T-helper 2 cell treated with Interferon-gamma antibody and Interleukin-4, amounts not matched to agents 5 μg/mL and 100 μg/mL, for 36 hours (primary cell): ENCODE results near the gene EPHX1.

Source experiments
- DNase-seq: peaks from one replicate; pipeline ENCODE4 v3.0.0; 2021; ENCODE audit warnings: low spot score
- H3K27ac Mint-ChIP-seq: one replicate; pipeline ENCODE4 v1.8.0; 2021; ENCODE audit warnings: mild to moderate bottlenecking, mixed read lengths
- H3K27me3 Mint-ChIP-seq: one replicate; pipeline ENCODE4 v1.8.0; 2021; ENCODE audit warnings: low read depth, mixed read lengths
- H3K36me3 Mint-ChIP-seq: one replicate; pipeline ENCODE4 v1.8.0; 2021; ENCODE audit warnings: low read depth, mixed read lengths
- H3K4me1 Mint-ChIP-seq: one replicate; pipeline ENCODE4 v1.8.0; 2021; ENCODE audit warnings: low read depth, mixed read lengths
- H3K4me3 Mint-ChIP-seq: one replicate; pipeline ENCODE4 v1.8.0; 2022; ENCODE audit warnings: mild to moderate bottlenecking, moderate library complexity, mixed read lengths
- H3K9me3 Mint-ChIP-seq: one replicate; pipeline ENCODE4 v1.8.0; 2021; ENCODE audit warnings: mixed read lengths

Gene EPHX1

DNA sequence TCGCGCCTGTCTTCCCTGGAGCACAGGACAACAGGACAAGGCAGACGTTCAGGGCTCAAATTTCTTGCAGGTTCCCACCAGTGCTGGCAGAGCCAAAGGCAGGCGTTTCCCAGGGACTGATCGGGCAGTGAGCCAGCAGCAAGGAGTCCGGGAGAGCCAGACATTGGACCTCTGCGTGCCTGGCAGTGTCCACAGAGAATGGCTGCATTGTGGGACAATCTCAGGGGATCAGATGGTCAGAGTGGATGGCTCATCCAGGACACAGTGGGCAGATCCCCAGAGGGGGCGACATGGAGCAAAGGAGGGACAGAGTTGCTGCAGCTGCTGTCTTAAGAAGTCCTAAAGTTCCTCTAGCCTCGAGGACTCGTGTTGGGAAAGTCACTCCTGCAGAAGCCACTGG lies 67.7 kb downstream of the EPHX1 start:
- H3K27ac Mint-ChIP-seq, result peak overlapping the region; percentile 75
- peaks cover 50% of the 10 kb centered on the region for H3K36me3 Mint-ChIP-seq
- no peaks in the 10 kb centered on the region for H3K27me3 Mint-ChIP-seq
- H3K4me1 Mint-ChIP-seq, result peaks cover 40% of the 10 kb centered on the region
- H3K9me3 Mint-ChIP-seq, result no peaks in the 10 kb centered on the region
- peak overlapping the region; percentile 44 for H3K4me3 Mint-ChIP-seq
- no peak for DNase-seq

- Mint-ChIP-seq H3K4me1 (peaks cover 39% of the 10 kb centered on the region), H3K27me3 (peaks cover 2% of the 10 kb centered on the region), H3K9me3 (no peaks in the 10 kb centered on the region), H3K36me3 (peaks cover 50% of the 10 kb centered on the region), H3K27ac (no peak overlapping the region), H3K4me3 (no peak overlapping the region)
- DNase-seq, result no peak
Observed at GRCh38 chr1:225878282-225878681, 68.4 kb downstream of the EPHX1 start.

GRCh38 chr1:225879521-225880221 lies 69.7 kb downstream of the EPHX1 start:
- Mint-ChIP-seq H3K4me3 (peak overlapping the region; percentile 90), H3K9me3 (no peaks in the 10 kb centered on the region), H3K27me3 (peaks cover 11% of the 10 kb centered on the region), H3K27ac (no peak overlapping the region), H3K36me3 (peaks cover 41% of the 10 kb centered on the region), H3K4me1 (peaks cover 44% of the 10 kb centered on the region)
- DNase-seq, result no peak

- no peak for DNase-seq
- Mint-ChIP-seq H3K27me3 (peaks cover 11% of the 10 kb centered on the region), H3K27ac (peak overlapping the region; percentile 41), H3K4me3 (peak overlapping the region; percentile 90), H3K4me1 (peaks cover 44% of the 10 kb centered on the region), H3K9me3 (no peaks in the 10 kb centered on the region), H3K36me3 (peaks cover 36% of the 10 kb centered on the region)
Observed at GRCh38 chr1:225880222-225880588, 70.3 kb downstream of the EPHX1 start.

GRCh38 chr1:225880636-225881035 lies 70.7 kb downstream of the EPHX1 start:
- DNase-seq, result no peak
- H3K4me1 Mint-ChIP-seq, result peaks cover 44% of the 10 kb centered on the region
- peak overlapping the region; percentile 78 for H3K27ac Mint-ChIP-seq
- H3K9me3 Mint-ChIP-seq, result no peaks in the 10 kb centered on the region
- H3K4me3 Mint-ChIP-seq, result peak overlapping the region; percentile 90
- peaks cover 33% of the 10 kb centered on the region for H3K36me3 Mint-ChIP-seq
- H3K27me3 Mint-ChIP-seq, result peaks cover 11% of the 10 kb centered on the region

DNA sequence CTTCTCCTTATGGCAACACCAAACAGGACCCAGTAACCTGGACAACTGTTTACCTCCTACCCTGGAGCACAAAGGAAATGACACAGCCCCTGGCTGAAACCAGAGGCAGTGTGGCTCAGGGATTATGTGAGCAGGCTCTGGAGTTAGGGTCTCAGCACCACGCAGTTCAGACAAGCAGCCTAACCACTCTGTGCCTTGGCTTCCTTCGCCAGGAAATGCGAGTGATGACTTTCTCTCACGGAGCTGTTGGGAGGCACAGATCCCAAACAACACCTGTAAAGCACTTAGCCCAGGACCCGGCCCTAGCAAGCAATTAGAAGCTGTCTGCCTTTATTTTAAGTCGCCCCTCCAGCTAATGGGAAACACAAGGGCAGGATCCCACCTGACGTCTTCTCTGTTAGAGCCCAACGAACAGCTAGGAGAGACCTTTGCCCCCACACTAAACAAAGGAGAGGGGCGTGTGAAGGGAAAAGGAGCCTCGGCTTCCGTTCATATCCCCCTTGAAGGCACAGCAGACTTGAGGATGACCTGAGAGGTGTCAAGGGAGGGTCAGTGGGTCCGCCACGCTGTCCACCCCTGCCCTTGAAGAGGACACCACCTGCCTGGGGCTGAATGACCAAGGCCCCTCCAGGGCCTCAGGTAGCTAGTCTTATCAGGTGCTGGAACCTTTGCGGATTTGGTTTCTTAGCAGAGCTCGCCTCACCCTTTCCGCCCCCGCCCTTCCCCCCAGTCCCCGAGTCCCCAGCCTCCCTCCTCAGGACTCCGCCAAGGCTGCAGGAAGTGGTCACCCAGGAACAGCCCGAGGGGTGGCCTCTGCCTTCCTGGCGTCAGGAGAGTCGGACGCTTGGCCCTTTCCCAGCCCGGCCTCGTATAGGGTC lies 71.4 kb downstream of the EPHX1 start:
- no peak for DNase-seq
- H3K36me3 Mint-ChIP-seq, result peaks cover 32% of the 10 kb centered on the region
- H3K27ac Mint-ChIP-seq, result peak overlapping the region; percentile 78
- peak overlapping the region; percentile 90 for H3K4me3 Mint-ChIP-seq
- peaks cover 40% of the 10 kb centered on the region for H3K4me1 Mint-ChIP-seq
- H3K27me3 Mint-ChIP-seq, result peaks cover 11% of the 10 kb centered on the region
- no peaks in the 10 kb centered on the region for H3K9me3 Mint-ChIP-seq

DNA sequence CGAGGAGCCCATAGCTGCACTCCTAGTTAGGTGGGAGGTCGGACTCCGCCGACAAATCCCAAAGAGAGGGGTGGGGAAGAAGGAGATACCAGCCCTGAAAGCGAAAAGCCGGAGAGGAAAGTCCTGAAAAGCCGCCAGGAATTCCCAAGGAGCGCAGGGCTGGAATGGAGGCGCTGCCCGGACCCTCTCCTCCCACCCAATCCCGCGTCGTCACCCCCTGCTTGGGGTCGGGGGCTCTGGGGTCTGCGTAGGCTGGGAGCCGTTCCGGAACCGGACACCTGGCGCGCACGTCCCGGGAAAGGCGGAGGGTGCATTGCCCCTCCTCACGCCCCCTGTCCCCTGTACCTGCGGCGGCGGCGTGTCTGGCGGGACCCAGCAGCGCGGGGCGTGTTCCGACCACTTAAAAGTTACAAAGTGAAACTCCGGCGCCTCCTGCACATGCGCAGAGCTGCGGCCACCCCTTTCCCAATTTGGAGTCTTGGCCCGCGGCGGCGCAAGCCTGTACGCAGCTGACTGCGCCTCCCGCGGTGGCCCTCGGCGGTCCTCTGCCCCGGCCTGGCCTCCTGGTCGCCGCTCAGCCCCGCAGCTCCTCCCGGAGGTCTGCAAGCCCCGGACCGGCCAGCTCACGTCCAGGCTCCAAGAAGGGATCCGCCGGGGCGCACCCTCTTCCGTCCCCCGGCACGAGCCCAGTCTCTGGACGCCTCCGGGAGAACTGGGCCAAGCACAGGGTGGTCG lies 72.2 kb downstream of the EPHX1 start, which contains the start of gene TMEM63A:
Gene TMEM63A, minus strand, starts transcription at position 422 of the 735 bp plus-strand sequence. CDS start 4,800 bp downstream, outside the sequence.
- H3K36me3 Mint-ChIP-seq, result peaks cover 26% of the 10 kb centered on the region
- peak within 1 kb of the TSS; percentile 90 for H3K4me3 Mint-ChIP-seq
- no peaks in the 10 kb centered on the region for H3K9me3 Mint-ChIP-seq
- peaks cover 14% of the 10 kb centered on the region for H3K27me3 Mint-ChIP-seq
- peaks cover 39% of the 10 kb centered on the region for H3K4me1 Mint-ChIP-seq
- peak; percentile 81 for DNase-seq
- peak within 1 kb of the TSS; percentile 78 for H3K27ac Mint-ChIP-seq

DNA sequence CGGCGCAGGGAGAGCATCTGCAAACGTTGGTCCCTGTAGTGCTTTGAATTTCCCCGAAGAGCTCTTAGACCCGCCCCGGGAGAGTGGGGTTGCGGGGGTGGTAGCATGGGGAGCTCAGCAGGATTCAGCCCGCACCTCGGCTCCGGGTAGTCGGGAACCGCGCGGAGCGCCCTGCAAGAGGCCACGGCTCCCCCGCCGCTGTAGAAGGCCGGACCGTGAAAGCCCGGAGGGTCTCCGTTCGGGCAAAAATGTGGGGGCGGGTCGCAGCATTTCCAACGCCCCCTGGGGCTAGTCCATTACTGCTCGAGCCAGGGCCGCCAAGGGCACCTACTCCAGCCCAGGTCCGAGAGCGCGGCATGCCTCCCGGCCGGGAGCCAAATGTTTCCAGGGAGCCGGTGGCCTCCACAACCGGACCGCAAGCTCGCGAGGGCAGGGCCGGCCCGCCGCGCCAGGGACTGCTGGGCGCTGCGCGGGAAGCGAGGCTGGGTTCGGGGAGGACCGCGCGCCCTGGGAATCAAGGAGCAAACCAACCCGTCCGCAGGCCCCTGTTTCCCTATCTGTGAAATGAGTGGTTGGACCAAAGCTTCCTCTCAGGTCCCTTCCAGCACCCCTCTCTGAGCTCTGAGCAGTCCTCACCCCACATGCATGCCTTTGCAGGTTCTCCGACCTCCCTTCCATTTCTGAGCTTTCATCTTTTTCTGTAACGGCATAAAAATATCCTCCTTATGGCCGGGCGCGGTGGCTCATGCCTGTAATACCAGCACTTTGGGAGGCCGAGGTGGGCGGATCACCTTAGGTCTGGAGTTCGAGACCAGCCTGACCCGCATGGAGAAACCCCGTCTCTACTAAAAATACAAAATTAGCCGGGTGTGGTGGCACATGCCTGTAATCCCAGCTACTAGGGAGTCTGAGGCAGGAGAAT lies 73.0 kb downstream of the EPHX1 start:
- Mint-ChIP-seq H3K27ac (peak overlapping the region; percentile 67), H3K9me3 (no peaks in the 10 kb centered on the region)
- peak; percentile 34 for DNase-seq

DNA sequence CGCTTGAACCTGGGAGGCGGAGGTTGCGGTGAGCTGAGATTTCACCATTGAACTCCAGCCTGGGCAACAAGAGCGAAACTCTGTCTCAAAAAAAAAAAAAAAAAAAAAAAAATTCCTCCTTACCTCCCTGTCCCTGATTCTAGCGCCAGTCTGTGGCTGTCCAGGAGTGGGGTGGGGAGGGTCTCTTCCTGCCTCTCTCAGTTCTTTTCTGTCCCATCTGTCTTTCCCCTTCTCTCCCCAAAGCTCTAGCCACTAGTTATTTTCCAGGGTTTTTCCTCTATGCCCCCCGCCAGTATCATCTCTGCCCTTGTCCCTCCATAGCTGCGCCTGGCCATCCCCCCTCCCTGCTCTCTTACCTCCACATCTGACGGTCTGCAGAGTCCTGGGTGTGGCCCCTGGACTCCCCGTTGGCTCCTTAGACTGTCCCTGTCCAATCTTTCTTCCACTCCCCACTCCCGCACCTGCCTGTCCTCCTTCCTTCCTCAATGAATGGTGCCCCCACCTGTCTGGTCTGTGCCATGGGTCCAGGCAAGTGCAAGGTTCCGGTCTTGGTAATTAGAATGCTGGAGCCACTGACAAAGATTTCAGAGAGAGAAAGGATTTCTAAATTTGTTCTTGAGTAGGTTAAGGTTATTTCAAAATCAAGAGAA lies 73.8 kb downstream of the EPHX1 start:
- Mint-ChIP-seq H3K4me1 (peaks cover 32% of the 10 kb centered on the region), H3K27me3 (peaks cover 21% of the 10 kb centered on the region), H3K9me3 (no peaks in the 10 kb centered on the region), H3K36me3 (peaks cover 13% of the 10 kb centered on the region), H3K4me3 (peak overlapping the region; percentile 90), H3K27ac (peak overlapping the region; percentile 59)
- DNase-seq, result no peak

More for the DNA sequence above, 73.0 kb downstream of the EPHX1 start:
- H3K36me3 Mint-ChIP-seq, result peaks cover 18% of the 10 kb centered on the region
- H3K4me1 Mint-ChIP-seq, result peaks cover 36% of the 10 kb centered on the region
- H3K4me3 Mint-ChIP-seq, result peak overlapping the region; percentile 90
- H3K27me3 Mint-ChIP-seq, result peaks cover 16% of the 10 kb centered on the region

DNA sequence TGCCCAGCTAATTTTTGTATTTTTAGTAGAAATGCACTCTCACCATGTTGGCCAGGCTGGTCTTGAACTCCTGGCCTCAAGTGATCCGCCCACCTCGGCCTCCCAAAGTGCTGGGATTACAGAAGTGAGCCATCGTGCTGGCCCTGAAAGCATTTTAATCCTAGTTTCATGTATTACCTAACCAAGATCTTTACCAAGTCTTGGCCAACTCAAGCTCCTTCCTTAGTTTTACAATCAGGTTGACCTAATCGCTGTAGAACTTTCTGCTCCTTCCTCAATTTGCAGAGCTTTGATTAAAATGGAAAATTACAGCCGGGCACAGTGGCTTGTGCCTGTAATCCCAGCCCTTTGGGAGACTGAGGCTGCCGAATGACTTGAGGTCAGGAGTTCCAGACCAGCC lies 75.4 kb downstream of the EPHX1 start:
- H3K4me1 Mint-ChIP-seq, result peaks cover 21% of the 10 kb centered on the region
- DNase-seq, result no peak
- H3K27ac Mint-ChIP-seq, result no peak overlapping the region
- peaks cover 3% of the 10 kb centered on the region for H3K36me3 Mint-ChIP-seq
- H3K4me3 Mint-ChIP-seq, result no peak overlapping the region
- H3K27me3 Mint-ChIP-seq, result peaks cover 24% of the 10 kb centered on the region
- no peaks in the 10 kb centered on the region for H3K9me3 Mint-ChIP-seq

DNA sequence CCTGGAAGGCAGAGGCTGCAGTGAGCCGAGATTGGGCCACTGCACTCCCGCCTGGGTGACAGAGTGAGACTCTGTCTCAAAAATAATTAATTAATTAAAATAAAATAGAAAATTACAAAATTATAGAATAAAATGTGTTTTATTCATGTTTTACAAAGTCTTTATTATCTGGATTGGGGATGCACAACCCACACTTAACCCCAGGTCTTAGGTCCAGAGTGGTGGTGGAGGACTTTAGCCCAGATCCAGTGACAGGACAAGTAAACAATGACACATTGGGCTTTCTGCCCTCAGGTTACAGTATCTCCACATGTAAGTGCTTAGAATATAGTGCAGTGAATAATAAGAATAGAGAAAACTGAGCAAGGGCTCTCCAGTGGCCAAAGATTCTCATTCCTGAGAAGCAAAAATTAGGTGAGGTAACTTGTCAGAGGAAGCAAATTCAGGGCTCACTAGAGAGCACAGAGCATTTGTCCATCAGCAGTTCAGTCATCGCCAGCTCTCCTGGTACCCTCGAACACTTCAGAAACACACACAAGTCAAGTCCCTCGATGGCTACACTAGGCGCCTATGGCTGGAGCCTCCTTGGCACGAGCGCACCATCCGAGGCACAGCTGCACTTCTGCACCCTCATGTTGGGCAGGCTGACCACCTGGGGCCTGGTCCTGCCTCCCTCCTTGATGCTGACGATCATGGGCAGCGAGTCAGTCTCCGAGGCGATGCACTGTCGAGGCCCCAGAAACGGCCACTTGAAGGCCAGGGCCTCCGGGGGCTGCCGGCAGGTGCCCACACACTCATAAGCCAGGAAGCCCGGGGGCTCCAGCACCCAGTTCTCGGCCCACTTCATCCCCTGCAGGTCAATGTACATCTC lies 76.5 kb downstream of the EPHX1 start:
- H3K4me3 Mint-ChIP-seq, result no peak overlapping the region
- no peak for DNase-seq
- no peaks in the 10 kb centered on the region for H3K36me3 Mint-ChIP-seq
- no peak overlapping the region for H3K27ac Mint-ChIP-seq
- H3K27me3 Mint-ChIP-seq, result peaks cover 27% of the 10 kb centered on the region
- H3K4me1 Mint-ChIP-seq, result peaks cover 14% of the 10 kb centered on the region
- H3K9me3 Mint-ChIP-seq, result no peaks in the 10 kb centered on the region

DNA sequence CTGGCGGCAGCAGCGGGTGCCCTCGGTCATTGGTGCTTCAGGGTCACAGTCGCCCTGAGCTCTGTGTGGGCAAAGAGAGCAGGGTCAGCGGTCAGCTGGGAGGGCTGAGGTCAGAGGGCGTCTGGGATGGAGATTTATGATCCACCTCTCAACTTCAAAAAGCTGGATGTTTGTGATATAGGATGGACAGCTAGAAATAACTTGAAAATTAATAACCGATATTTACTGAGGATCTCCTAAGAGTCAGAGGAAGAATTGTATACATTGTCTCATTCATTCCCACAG lies 77.0 kb downstream of the EPHX1 start:
- DNase-seq, result no peak
- peaks cover 27% of the 10 kb centered on the region for H3K27me3 Mint-ChIP-seq
- H3K4me3 Mint-ChIP-seq, result no peak overlapping the region
- H3K36me3 Mint-ChIP-seq, result no peaks in the 10 kb centered on the region
- no peaks in the 10 kb centered on the region for H3K9me3 Mint-ChIP-seq
- H3K27ac Mint-ChIP-seq, result no peak overlapping the region
- peaks cover 14% of the 10 kb centered on the region for H3K4me1 Mint-ChIP-seq
